ENCODE data around the gene ATP11A.

The ATP11A gene

GRCh38 chr13:112710855-112711527 is 21.2 kb downstream of the ATP11A start:
- DNase-seq (ENCODE audit: low spot score): no peak

GRCh38 chr13:112711528-112712265 is 21.9 kb downstream of the ATP11A start:
- peak; percentile 87 for DNase-seq (ENCODE audit: low spot score)

- no peak for DNase-seq (ENCODE audit: low spot score)
Observed at GRCh38 chr13:112712451-112713207, 22.8 kb downstream of the ATP11A start.

GRCh38 chr13:112713517-112714253 is 23.8 kb downstream of the ATP11A start:
- DNase-seq (ENCODE audit: low spot score): no peak

GRCh38 chr13:112714376-112715174 is 24.7 kb downstream of the ATP11A start:
- DNase-seq (ENCODE audit: low spot score): no peak

GRCh38 chr13:112715210-112715609 is 25.4 kb downstream of the ATP11A start:
- no peak for DNase-seq (ENCODE audit: low spot score)

- no peak for DNase-seq (ENCODE audit: low spot score)
Observed at GRCh38 chr13:112715715-112716460, 26.1 kb downstream of the ATP11A start.

GRCh38 chr13:112716461-112716820 is 26.6 kb downstream of the ATP11A start:
- no peak for DNase-seq (ENCODE audit: low spot score)

GRCh38 chr13:112716841-112717520 is 27.1 kb downstream of the ATP11A start:
- DNase-seq (ENCODE audit: low spot score): no peak

GRCh38 chr13:112718318-112718717 is 28.5 kb downstream of the ATP11A start:
- DNase-seq (ENCODE audit: low spot score): no peak

- no peak for DNase-seq (ENCODE audit: low spot score)
Observed at GRCh38 chr13:112719016-112719415, 29.2 kb downstream of the ATP11A start.

- no peak for DNase-seq (ENCODE audit: low spot score)
Observed at GRCh38 chr13:112719556-112719955, 29.7 kb downstream of the ATP11A start.

GRCh38 chr13:112720251-112720650 is 30.4 kb downstream of the ATP11A start:
- DNase-seq (ENCODE audit: low spot score): no peak

- no peak for DNase-seq (ENCODE audit: low spot score)
Observed at GRCh38 chr13:112720814-112721197, 31.0 kb downstream of the ATP11A start.

GRCh38 chr13:112721198-112722104 is 31.6 kb downstream of the ATP11A start:
- DNase-seq (ENCODE audit: low spot score): no peak

- peak; percentile 66 for DNase-seq (ENCODE audit: low spot score)
Observed at GRCh38 chr13:112722433-112723263, 32.8 kb downstream of the ATP11A start.

GRCh38 chr13:112723771-112724170 is 33.9 kb downstream of the ATP11A start:
- DNase-seq (ENCODE audit: low spot score): no peak

- DNase-seq (ENCODE audit: low spot score): no peak
Observed at GRCh38 chr13:112724788-112725345, 35.0 kb downstream of the ATP11A start.
